H9 (cell line): ENCODE results near the gene CKM. TPM values are rescaled to one million over a fixed set of nuclear protein-coding genes. Genes with fewer than 3 reads are reported as not detected.
A peak's percentile ranks its signal among the peaks of the same experiment; 100 is the strongest.

Experiments
- DNase-seq: peaks from one replicate; pipeline ENCODE4 v3.0.0-alpha.2; 2017
- H2AFZ ChIP-seq: one replicate; pipeline ENCODE4 v1.6.1; 2013; ENCODE audit warnings: mild to moderate bottlenecking, low read length, control low read depth, moderate library complexity
- H2AK5ac ChIP-seq: 2 replicates; pipeline ENCODE4 v1.6.1; 2013; ENCODE audit warnings: low read length, control low read depth, mixed read lengths; ENCODE audit not compliant: insufficient read length
- H2BK120ac ChIP-seq: one replicate; pipeline ENCODE4 v1.6.1; 2013; ENCODE audit warnings: low read depth, mild to moderate bottlenecking, low read length, control low read depth, inconsistent platforms; ENCODE audit not compliant: poor library complexity, severe bottlenecking
- H2BK12ac ChIP-seq: 2 replicates; pipeline ENCODE4 v1.6.1; 2013; ENCODE audit warnings: low read length, control low read depth, mixed read lengths, low read depth; ENCODE audit not compliant: insufficient read length
- H2BK15ac ChIP-seq: 2 replicates; pipeline ENCODE4 v1.6.1; 2013; ENCODE audit warnings: low read depth, low read length, control low read depth
- H2BK20ac ChIP-seq: one replicate; pipeline ENCODE4 v1.6.1; 2013; ENCODE audit warnings: low read depth, mild to moderate bottlenecking, low read length, control low read depth, inconsistent platforms; ENCODE audit not compliant: poor library complexity, severe bottlenecking
- H2BK5ac ChIP-seq: 2 replicates; pipeline ENCODE4 v1.6.1; 2013; ENCODE audit warnings: low read length, control low read depth, mixed read lengths; ENCODE audit not compliant: insufficient read length
- H3K14ac ChIP-seq: 2 replicates; pipeline ENCODE4 v1.6.1; 2013; ENCODE audit warnings: low read length, control low read depth; ENCODE audit not compliant: insufficient read depth
- H3K18ac ChIP-seq: 2 replicates; pipeline ENCODE4 v1.6.1; 2013; ENCODE audit warnings: low read depth, mild to moderate bottlenecking, mixed read lengths, low read length, control low read depth; ENCODE audit not compliant: insufficient read length
- H3K23ac ChIP-seq: 2 replicates; pipeline ENCODE4 v1.6.1; 2013; ENCODE audit warnings: low read length, control low read depth, mixed read lengths, low read depth; ENCODE audit not compliant: insufficient read length
- H3K23me2 ChIP-seq: 2 replicates; pipeline ENCODE4 v1.6.1; 2013; ENCODE audit warnings: low read depth, mild to moderate bottlenecking, mixed read lengths, low read length, control low read depth; ENCODE audit not compliant: insufficient read length, poor library complexity, severe bottlenecking
- H3K27ac ChIP-seq: 2 replicates; pipeline ENCODE4 v1.5.1; 2013; ENCODE audit warnings: low read length, control low read depth, mixed read lengths, low read depth; ENCODE audit not compliant: insufficient read length
- H3K27me3 ChIP-seq: 2 replicates; pipeline ENCODE4 v1.6.1; 2013; ENCODE audit warnings: low read length, control low read depth, inconsistent platforms; ENCODE audit not compliant: insufficient read depth
- H3K4ac ChIP-seq: 2 replicates; pipeline ENCODE4 v1.6.1; 2013; ENCODE audit warnings: low read depth, mild to moderate bottlenecking, control low read depth, inconsistent platforms, low read length, moderate library complexity
- H3K4me1 ChIP-seq: 2 replicates; pipeline ENCODE4 v1.6.1; 2013; ENCODE audit warnings: low read length, control low read depth, inconsistent platforms; ENCODE audit not compliant: insufficient read depth
- H3K4me2 ChIP-seq: 2 replicates; pipeline ENCODE4 v1.6.1; 2013; ENCODE audit warnings: low read length, control low read depth, mixed read lengths; ENCODE audit not compliant: insufficient read length, insufficient read depth
- H3K56ac ChIP-seq: 2 replicates; pipeline ENCODE4 v1.6.1; 2013; ENCODE audit warnings: low read depth, mild to moderate bottlenecking, mixed read lengths, low read length, control low read depth; ENCODE audit not compliant: insufficient read length
- H3K79me1 ChIP-seq: 2 replicates; pipeline ENCODE4 v1.6.1; 2013; ENCODE audit warnings: low read depth, mild to moderate bottlenecking, moderate library complexity, low read length, control low read depth, inconsistent platforms; ENCODE audit not compliant: insufficient read depth, poor library complexity, severe bottlenecking
- H3K79me2 ChIP-seq: 2 replicates; pipeline ENCODE4 v1.6.1; 2013; ENCODE audit warnings: low read length, control low read depth, inconsistent platforms; ENCODE audit not compliant: insufficient read depth
- H3K9ac ChIP-seq: 2 replicates; pipeline ENCODE4 v1.6.1; 2013; ENCODE audit warnings: low read length, control low read depth, mixed read lengths; ENCODE audit not compliant: insufficient read length; ENCODE audit errors: extremely low read depth
- H3K9me3 ChIP-seq: one replicate; pipeline ENCODE4 v1.6.1; 2013; ENCODE audit warnings: low read depth, low read length, inconsistent platforms; ENCODE audit not compliant: control insufficient read depth
- H3T11ph ChIP-seq: one replicate; pipeline ENCODE4 v1.6.1; 2013; ENCODE audit warnings: mild to moderate bottlenecking, low read length, control low read depth, inconsistent platforms
- H4K20me1 ChIP-seq: one replicate; pipeline ENCODE4 v1.6.1; 2013; ENCODE audit not compliant: control insufficient read depth, insufficient read length, insufficient read depth
- H4K5ac ChIP-seq: 2 replicates; pipeline ENCODE4 v1.6.1; 2013; ENCODE audit warnings: low read depth, mild to moderate bottlenecking, mixed read lengths, low read length, control low read depth; ENCODE audit not compliant: insufficient read length
- H4K8ac ChIP-seq: replicated peaks from 2 replicates; pipeline ENCODE4 v1.6.1; 2013; ENCODE audit warnings: low read length, control low read depth, mixed read lengths, low read depth; ENCODE audit not compliant: insufficient read length
- H4K91ac ChIP-seq: 2 replicates; pipeline ENCODE4 v1.6.1; 2013; ENCODE audit warnings: low read depth, mild to moderate bottlenecking, moderate library complexity, mixed read lengths, low read length, control low read depth; ENCODE audit not compliant: insufficient read length
- H3K27ac Mint-ChIP-seq, 3 experiments: 2 replicates in 2 of 3; 3 replicates in 1 of 3; pipeline ENCODE4 v1.8.0; 2020 to 2021; ENCODE audit warnings: mixed read lengths in 3 of 3, mild to moderate bottlenecking in 1 of 3, moderate library complexity in 1 of 3
- H3K27me3 Mint-ChIP-seq: 2 replicates; pipeline ENCODE4 v1.8.0; 2021; ENCODE audit warnings: low read depth, mild to moderate bottlenecking, moderate library complexity, mixed read lengths
- H3K36me3 Mint-ChIP-seq, 3 experiments: 2 replicates in 2 of 3; 3 replicates in 1 of 3; pipeline ENCODE4 v1.8.0; 2020 to 2021; ENCODE audit warnings: low read depth in 3 of 3, mixed read lengths in 3 of 3; ENCODE audit not compliant: insufficient read depth in 1 of 3
- H3K4me1 Mint-ChIP-seq, 2 experiments: 2 replicates each; pipeline ENCODE4 v1.8.0; 2020; ENCODE audit warnings: mixed read lengths in 2 of 2
- H3K4me3 Mint-ChIP-seq, 2 experiments: 2 replicates in 1 of 2; 3 replicates in 1 of 2; pipeline ENCODE4 v1.8.0; 2020 to 2021; ENCODE audit warnings: mild to moderate bottlenecking in 2 of 2, mixed read lengths in 2 of 2, moderate library complexity in 1 of 2
- H3K9me3 Mint-ChIP-seq, 2 experiments: 2 replicates in 1 of 2; 3 replicates in 1 of 2; pipeline ENCODE4 v1.8.0; 2020; ENCODE audit warnings: mild to moderate bottlenecking in 2 of 2, mixed read lengths in 2 of 2, moderate library complexity in 1 of 2
- WGBS: extraction: QIAGEN DNeasy Blood & Tissue Kit; methylation state at CpG from one replicate; pipeline ENCODE4 v1.1.7; 2013; ENCODE audit warnings: missing lambda C conversion rate, low lambda C conversion rate, mixed read lengths; ENCODE audit not compliant: insufficient read length; ENCODE audit errors: extremely low coverage; 5-methylcytosine and 5-hydroxymethylcytosine counted together
- total RNA-seq: library from RNA; stranded (reverse); gene quantifications from 2 replicates; pipeline ENCODE4 v1.2.1, GENCODE V29; 2021
- TF ChIP-seq, protein P1 (sequence below): fragments of 200-600 bp; sonication (generic); conservative IDR thresholded peaks from 3 replicates; pipeline ENCODE4 v1.8.0; 2021; ENCODE audit warnings: antibody characterized with exemption, mild to moderate bottlenecking

CKM gene
- total RNA-seq, 1 experiment from 2014 or later = not detected

GRCh38 chr19:45290381-45290931 is 32.2 kb downstream of the CKM start:
- 0 out of 7 replicates have a peak overlapping the region, but pooled peaks of 1 of the 3 experiments have one; percentile 17 for H3K27ac Mint-ChIP-seq
- H2BK120ac ChIP-seq = no peak overlapping the region
- H3K14ac ChIP-seq = no peak overlapping the region
- H3K27me3 ChIP-seq = no peaks in the 10 kb centered on the region
- H2BK5ac ChIP-seq = no peak overlapping the region
- H3K79me2 ChIP-seq = no peaks in the 10 kb centered on the region
- no CpG with 5 or more reads among the region's 6 CpGs for WGBS
- TF ChIP-seq, protein P1, sequence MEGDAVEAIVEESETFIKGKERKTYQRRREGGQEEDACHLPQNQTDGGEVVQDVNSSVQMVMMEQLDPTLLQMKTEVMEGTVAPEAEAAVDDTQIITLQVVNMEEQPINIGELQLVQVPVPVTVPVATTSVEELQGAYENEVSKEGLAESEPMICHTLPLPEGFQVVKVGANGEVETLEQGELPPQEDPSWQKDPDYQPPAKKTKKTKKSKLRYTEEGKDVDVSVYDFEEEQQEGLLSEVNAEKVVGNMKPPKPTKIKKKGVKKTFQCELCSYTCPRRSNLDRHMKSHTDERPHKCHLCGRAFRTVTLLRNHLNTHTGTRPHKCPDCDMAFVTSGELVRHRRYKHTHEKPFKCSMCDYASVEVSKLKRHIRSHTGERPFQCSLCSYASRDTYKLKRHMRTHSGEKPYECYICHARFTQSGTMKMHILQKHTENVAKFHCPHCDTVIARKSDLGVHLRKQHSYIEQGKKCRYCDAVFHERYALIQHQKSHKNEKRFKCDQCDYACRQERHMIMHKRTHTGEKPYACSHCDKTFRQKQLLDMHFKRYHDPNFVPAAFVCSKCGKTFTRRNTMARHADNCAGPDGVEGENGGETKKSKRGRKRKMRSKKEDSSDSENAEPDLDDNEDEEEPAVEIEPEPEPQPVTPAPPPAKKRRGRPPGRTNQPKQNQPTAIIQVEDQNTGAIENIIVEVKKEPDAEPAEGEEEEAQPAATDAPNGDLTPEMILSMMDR = no peak
- H3K56ac ChIP-seq = no peak overlapping the region
- no peak overlapping the region for H4K5ac ChIP-seq
- no peak for DNase-seq
- H3K36me3 Mint-ChIP-seq = peaks cover 13 to 42% (median 33%) of the 10 kb centered on the region in 3 experiments
- no peak overlapping the region for H2AFZ ChIP-seq
- H3K4me1 Mint-ChIP-seq = no peaks in the 10 kb centered on the region
- H3K23ac ChIP-seq = no peak overlapping the region
- H3K4me1 ChIP-seq = no peaks in the 10 kb centered on the region
- H4K20me1 ChIP-seq = no peaks in the 10 kb centered on the region
- no peaks in the 10 kb centered on the region for H3K9me3 ChIP-seq
- H3T11ph ChIP-seq = no peak overlapping the region
- no peak overlapping the region for H2BK12ac ChIP-seq
- no peak overlapping the region for H3K9ac ChIP-seq
- H4K8ac ChIP-seq = no peak overlapping the region
- H3K79me1 ChIP-seq = no peaks in the 10 kb centered on the region
- no peak overlapping the region for H3K4ac ChIP-seq
- no peak overlapping the region for H3K4me2 ChIP-seq
- no peak overlapping the region for H2BK15ac ChIP-seq
- H2BK20ac ChIP-seq = no peak overlapping the region
- H3K18ac ChIP-seq = no peak overlapping the region
- no peak overlapping the region for H3K4me3 Mint-ChIP-seq
- peaks cover 7% of the 10 kb centered on the region for H3K27me3 Mint-ChIP-seq
- no peak overlapping the region for H2AK5ac ChIP-seq
- no peak overlapping the region for H3K27ac ChIP-seq
- H3K9me3 Mint-ChIP-seq = no peaks in the 10 kb centered on the region
- H4K91ac ChIP-seq = no peak overlapping the region
- H3K23me2 ChIP-seq = no peaks in the 10 kb centered on the region
